HG03196 (cell line): ENCODE data around the gene CPSF3.

ENCODE experiments used
- ATAC-seq: cut with Tn5 transposase; IDR thresholded peaks from one replicate; pipeline ENCODE4 v1.9.1; 2021; ENCODE audit not compliant: unreplicated experiment

CPSF3 gene

GRCh38 chr2:9462886-9463697 lies 39.6 kb downstream of the CPSF3 start:
- ATAC-seq: no peak

GRCh38 chr2:9463698-9464034 lies 40.2 kb downstream of the CPSF3 start:
- ATAC-seq: no peak

GRCh38 chr2:9465170-9465569 lies 41.7 kb downstream of the CPSF3 start:
- no peak for ATAC-seq

- ATAC-seq: no peak
These were observed 42.8 kb downstream of the CPSF3 start for GRCh38 chr2:9466147-9466683.

GRCh38 chr2:9467687-9468086 lies 44.2 kb downstream of the CPSF3 start:
- ATAC-seq: no peak

GRCh38 chr2:9471206-9471605 lies 47.8 kb downstream of the CPSF3 start:
- no peak for ATAC-seq

- ATAC-seq: no peak
These were observed 49.1 kb downstream of the CPSF3 start for GRCh38 chr2:9472511-9472910.

- ATAC-seq: no peak
These were observed 50.0 kb downstream of the CPSF3 start for GRCh38 chr2:9473308-9473984.

- ATAC-seq: peak; percentile 7
These were observed 50.5 kb downstream of the CPSF3 start for GRCh38 chr2:9473985-9474360.

GRCh38 chr2:9474361-9475057 lies 51.1 kb downstream of the CPSF3 start, which contains the start of gene IAH1:
Gene IAH1, plus strand, starts transcription at chr2:9474551. Its CDS starts 16 bp downstream, at chr2:9474567.
- ATAC-seq: peak; percentile 72

- ATAC-seq: no peak
These were observed 54.5 kb downstream of the CPSF3 start for GRCh38 chr2:9477914-9478313.

GRCh38 chr2:9478526-9478925 lies 55.1 kb downstream of the CPSF3 start:
- ATAC-seq: no peak

GRCh38 chr2:9480157-9480556 lies 56.7 kb downstream of the CPSF3 start:
- no peak for ATAC-seq

- no peak for ATAC-seq
These were observed 59.7 kb downstream of the CPSF3 start for GRCh38 chr2:9483107-9483506.

GRCh38 chr2:9484533-9484932 lies 61.1 kb downstream of the CPSF3 start:
- ATAC-seq: no peak

GRCh38 chr2:9488583-9489547 lies 65.4 kb downstream of the CPSF3 start:
- no peak for ATAC-seq

- ATAC-seq: no peak
These were observed 67.3 kb downstream of the CPSF3 start for GRCh38 chr2:9490789-9491188.

GRCh38 chr2:9492927-9493326 lies 69.5 kb downstream of the CPSF3 start:
- no peak for ATAC-seq

GRCh38 chr2:9493478-9493877 lies 70.0 kb downstream of the CPSF3 start:
- no peak for ATAC-seq

GRCh38 chr2:9494081-9494480 lies 70.6 kb downstream of the CPSF3 start:
- no peak for ATAC-seq

GRCh38 chr2:9497017-9497416 lies 73.6 kb downstream of the CPSF3 start:
- no peak for ATAC-seq
